ENCODE data around the gene JARID2.

Gene JARID2

GRCh38 chr6:15439410-15440025 lies 193.6 kb downstream of the JARID2 start:
- DNase-seq: peak; percentile 57
- no peaks in the 10 kb centered on the region for H3K9me3 ChIP-seq (ENCODE audit: severe bottlenecking)
- no peaks in the 10 kb centered on the region for H3K27me3 ChIP-seq (ENCODE audit: insufficient read depth, low read depth, severe bottlenecking)
- H3K36me3 ChIP-seq: no peaks in the 10 kb centered on the region; the same call in 1 of the 2 replicates
- H3K4me3 ChIP-seq (ENCODE audit: low read depth, low read length): no peak overlapping the region
- H3K27ac ChIP-seq: no peak overlapping the region
- TF ChIP-seq CTCF (IDR thresholded peaks at IDR 0.05; ENCODE audit: low read depth, low read length): no peak

- TF ChIP-seq CTCF (IDR thresholded peaks at IDR 0.05; ENCODE audit: low read depth, low read length): no peak
- no peaks in the 10 kb centered on the region; the same call in 1 of the 2 replicates for H3K36me3 ChIP-seq
- H3K4me3 ChIP-seq (ENCODE audit: low read depth, low read length): no peak overlapping the region
- no peaks in the 10 kb centered on the region for H3K27me3 ChIP-seq (ENCODE audit: insufficient read depth, low read depth, severe bottlenecking)
- no peak overlapping the region for H3K27ac ChIP-seq
- DNase-seq: no peak
- no peaks in the 10 kb centered on the region for H3K9me3 ChIP-seq (ENCODE audit: severe bottlenecking)
These were observed 194.2 kb downstream of the JARID2 start for GRCh38 chr6:15440040-15440439.

GRCh38 chr6:15441215-15441868 lies 195.5 kb downstream of the JARID2 start:
- Histone ChIP-seq H3K27me3 (ENCODE audit: insufficient read depth, low read depth, severe bottlenecking) (no peaks in the 10 kb centered on the region), H3K36me3 (no peaks in the 10 kb centered on the region; the same call in 1 of the 2 replicates), H3K27ac (no peak overlapping the region), H3K4me3 (ENCODE audit: low read depth, low read length) (no peak overlapping the region), H3K9me3 (ENCODE audit: severe bottlenecking) (no peaks in the 10 kb centered on the region)
- peak; percentile 67 for DNase-seq
- peak; percentile 86 for TF ChIP-seq CTCF (IDR thresholded peaks at IDR 0.05; ENCODE audit: low read depth, low read length)

- DNase-seq: no peak
- Histone ChIP-seq H3K9me3 (ENCODE audit: severe bottlenecking) (no peaks in the 10 kb centered on the region), H3K27ac (no peak overlapping the region), H3K27me3 (ENCODE audit: insufficient read depth, low read depth, severe bottlenecking) (no peaks in the 10 kb centered on the region), H3K4me3 (ENCODE audit: low read depth, low read length) (no peak overlapping the region), H3K36me3 (no peaks in the 10 kb centered on the region; the same call in 1 of the 2 replicates)
- TF ChIP-seq CTCF (IDR thresholded peaks at IDR 0.05; ENCODE audit: low read depth, low read length): no peak
These were observed 196.1 kb downstream of the JARID2 start for GRCh38 chr6:15441981-15442380.

- DNase-seq: no peak
- Histone ChIP-seq H3K4me3 (ENCODE audit: low read depth, low read length) (no peak overlapping the region), H3K27ac (no peak overlapping the region)
These were observed 196.6 kb downstream of the JARID2 start for GRCh38 chr6:15442467-15442866.

More at GRCh38 chr6:15442467-15442866, 196.6 kb downstream of the JARID2 start:
- no peaks in the 10 kb centered on the region; the same call in 1 of the 2 replicates for H3K36me3 ChIP-seq
- TF ChIP-seq CTCF (IDR thresholded peaks at IDR 0.05; ENCODE audit: low read depth, low read length): no peak
- no peaks in the 10 kb centered on the region for H3K9me3 ChIP-seq (ENCODE audit: severe bottlenecking)
- H3K27me3 ChIP-seq (ENCODE audit: insufficient read depth, low read depth, severe bottlenecking): no peaks in the 10 kb centered on the region
